HG03196 (cell line): ENCODE measurements around the gene LIN37.

Experiments
- ATAC-seq: cut with Tn5 transposase; IDR thresholded peaks from one replicate; pipeline ENCODE4 v1.9.1; 2021; ENCODE audit not compliant: unreplicated experiment

LIN37 gene

DNA sequence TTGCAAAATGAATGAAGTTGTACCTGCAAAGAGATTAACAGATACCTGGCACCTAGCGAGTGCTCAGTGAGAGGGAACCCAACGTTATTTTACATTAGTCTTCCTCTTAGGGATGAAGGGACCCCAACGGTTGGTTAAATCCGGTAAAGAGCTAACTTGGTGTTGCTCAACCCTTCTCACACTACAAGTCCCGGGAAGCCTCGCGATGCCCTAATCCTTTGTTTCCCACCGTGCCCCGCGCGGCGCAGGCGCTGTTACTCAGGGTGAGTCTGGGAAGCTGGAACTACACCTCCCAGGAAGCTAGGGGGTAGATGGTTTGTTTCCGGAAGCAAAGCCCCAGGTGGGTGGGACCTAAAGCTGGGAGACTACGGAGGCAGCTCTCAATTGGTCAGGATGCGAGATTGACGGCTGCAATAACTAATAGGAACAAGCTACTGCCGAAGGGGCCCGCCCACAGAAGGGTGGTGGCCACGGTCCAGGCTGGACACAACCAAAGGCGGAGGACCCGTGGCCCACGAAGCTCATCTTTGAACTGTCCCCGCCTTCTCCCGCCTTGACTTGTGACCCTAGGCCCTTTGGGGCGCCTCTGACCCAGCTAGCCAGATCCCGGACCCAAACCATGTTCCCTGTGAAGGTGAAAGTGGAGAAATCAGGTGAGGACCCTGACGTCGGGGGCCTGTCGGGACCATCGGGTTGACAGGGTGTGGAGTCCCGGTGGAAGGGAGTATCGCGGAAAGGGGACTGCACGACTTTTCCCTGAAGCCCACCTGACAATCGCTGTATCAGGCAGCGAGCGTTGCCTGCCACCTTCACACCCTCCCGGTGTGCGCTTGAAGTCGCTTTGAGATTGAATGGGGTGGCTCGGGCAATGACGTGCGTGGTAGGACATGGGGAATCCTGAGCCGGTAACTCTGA, at the start of gene LIN37:
TSS of gene LIN37 (plus strand) at position 471 of the 915 bp plus-strand sequence. CDS start at position 620, 149 bp downstream.
- peak; percentile 60 for ATAC-seq

GRCh38 chr19:35702223-35703012, 46.0 kb upstream of the LIN37 start:
- peak; percentile 94 for ATAC-seq

- no peak for ATAC-seq
Measured at GRCh38 chr19:35703343-35703742, 45.0 kb upstream of the LIN37 start.

DNA sequence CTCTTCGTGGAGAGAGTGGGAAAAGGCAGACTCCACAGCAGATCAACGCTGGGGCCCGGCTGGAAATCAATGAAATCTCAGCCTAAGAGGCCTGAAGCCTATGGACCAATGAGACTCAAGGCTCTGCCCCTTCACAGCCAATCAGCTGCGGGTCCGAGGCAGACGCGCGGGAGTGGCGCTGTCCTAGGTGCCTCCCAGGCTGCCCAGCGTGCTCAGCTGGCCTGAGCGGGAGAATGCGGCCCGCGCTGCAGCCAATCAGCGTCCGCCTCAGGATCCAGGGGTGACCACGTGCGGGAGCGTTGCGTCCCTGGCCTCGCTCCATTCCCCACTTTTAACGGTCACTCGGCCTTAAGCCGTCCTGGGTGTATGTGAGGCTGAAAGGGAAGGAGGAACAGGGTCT, 44.2 kb upstream of the LIN37 start, which contains the start of gene ZBTB32:
TSS of gene ZBTB32 (plus strand) at position 341 of the 400 bp plus-strand sequence. CDS start 10,069 bp downstream, outside the sequence.
- ATAC-seq = no peak

- no peak for ATAC-seq
Measured at GRCh38 chr19:35708391-35708790, 40.0 kb upstream of the LIN37 start.

GRCh38 chr19:35710784-35711723, 37.3 kb upstream of the LIN37 start:
- ATAC-seq = peak; percentile 28

GRCh38 chr19:35712567-35713505, 35.5 kb upstream of the LIN37 start:
- no peak for ATAC-seq

GRCh38 chr19:35713506-35713850, 34.9 kb upstream of the LIN37 start:
- ATAC-seq = no peak

DNA sequence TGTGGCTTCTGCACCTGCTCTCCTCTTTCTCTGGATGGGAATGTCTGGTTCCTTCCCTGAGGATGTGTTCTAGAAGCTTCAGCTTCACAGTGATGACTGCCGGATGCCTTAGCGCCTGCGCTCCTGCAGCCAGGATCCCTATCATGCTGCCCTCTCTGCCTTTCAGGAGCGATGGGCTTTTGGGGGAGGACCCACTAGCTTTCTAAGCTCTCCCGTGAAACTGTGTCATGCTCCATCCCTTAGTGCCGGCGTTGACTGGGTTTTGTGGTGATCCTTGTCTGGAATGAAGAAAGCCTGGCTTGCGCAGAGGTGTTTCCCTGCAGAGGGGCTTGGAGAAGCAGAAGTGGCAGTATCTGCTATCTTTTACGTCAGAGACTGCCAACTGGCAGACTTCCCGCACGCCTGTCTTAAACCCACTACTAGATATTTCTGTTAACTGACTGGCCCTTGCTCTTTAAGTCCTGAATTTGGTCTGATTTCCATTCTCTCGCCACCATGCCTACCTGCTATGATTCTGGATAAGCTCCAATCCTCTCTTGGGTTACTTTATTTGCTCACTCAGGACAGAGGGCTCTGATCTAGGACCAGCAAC, 34.4 kb upstream of the LIN37 start:
- ATAC-seq = no peak

DNA sequence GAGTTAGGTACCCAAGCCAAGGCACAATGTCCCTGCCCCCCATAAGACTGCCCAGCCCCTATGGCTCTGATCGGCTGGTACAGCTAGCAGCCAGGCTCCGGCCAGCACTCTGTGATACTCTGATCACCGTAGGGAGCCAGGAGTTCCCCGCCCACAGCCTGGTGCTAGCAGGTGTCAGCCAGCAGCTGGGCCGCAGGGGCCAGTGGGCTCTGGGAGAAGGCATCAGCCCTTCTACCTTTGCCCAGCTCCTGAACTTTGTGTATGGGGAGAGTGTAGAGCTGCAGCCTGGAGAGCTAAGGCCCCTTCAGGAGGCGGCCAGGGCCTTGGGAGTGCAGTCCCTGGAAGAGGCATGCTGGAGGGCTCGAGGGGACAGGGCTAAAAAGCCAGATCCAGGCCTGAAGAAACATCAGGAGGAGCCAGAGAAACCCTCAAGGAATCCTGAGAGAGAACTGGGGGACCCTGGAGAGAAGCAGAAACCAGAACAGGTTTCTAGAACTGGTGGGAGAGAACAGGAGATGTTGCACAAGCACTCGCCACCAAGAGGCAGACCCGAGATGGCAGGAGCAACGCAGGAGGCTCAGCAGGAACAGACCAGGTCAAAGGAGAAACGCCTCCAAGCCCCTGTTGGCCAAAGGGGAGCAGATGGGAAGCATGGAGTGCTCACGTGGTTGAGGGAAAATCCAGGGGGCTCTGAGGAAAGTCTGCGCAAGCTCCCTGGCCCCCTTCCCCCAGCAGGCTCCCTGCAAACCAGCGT, 33.6 kb upstream of the LIN37 start:
- no peak for ATAC-seq

- ATAC-seq = no peak
Measured at GRCh38 chr19:35715355-35715809, 33.0 kb upstream of the LIN37 start.

- ATAC-seq = no peak
Measured at GRCh38 chr19:35715981-35716800, 32.2 kb upstream of the LIN37 start.

DNA sequence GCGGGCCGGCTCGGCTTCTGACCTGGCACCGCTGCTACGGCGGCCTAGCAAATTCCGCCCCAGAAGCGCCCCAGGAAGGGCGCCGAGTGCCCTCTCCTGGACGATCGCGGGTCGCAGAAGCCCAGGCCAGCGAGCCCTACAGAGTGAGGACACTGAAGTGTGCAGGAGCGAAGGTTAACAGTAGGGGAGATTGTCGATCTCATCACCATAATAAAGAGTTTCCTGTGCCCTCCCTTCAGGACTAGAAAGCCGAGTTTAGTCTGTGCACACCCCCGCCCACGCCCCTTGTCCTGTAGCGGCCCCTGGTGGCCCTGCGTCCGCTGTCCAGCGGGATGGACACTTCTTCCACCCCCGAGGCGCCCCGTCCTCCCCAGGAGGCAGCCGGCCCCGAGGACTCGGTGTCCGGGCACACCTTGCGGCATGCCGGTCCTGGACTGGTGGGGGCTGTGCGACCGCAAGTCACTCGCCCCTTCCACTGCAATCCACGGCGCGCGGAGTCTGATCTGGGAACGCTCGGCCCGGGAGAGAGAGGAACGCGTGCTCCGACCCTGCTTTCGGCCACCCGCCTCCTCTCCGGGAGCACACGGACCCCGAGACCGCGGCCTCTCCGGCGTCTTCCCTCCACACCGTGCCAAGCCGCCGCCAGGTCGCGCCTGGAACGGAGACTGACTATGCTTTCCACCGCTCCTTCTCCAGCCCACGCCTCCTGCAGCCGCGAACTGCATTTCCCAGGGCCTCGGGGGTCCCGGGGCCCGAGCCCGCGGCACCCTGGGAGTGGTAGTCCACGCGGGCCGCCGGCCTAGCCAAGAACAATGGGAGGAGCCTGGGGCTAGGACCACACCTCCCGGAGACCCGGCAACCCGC, 31.3 kb upstream of the LIN37 start:
- ATAC-seq = peak; percentile 50

GRCh38 chr19:35717665-35718344, 30.6 kb upstream of the LIN37 start, which contains the start of gene KMT2B:
TSS of gene KMT2B (plus strand) at chr19:35718003. CDS start at chr19:35718019, 16 bp downstream.
- ATAC-seq = no peak

DNA sequence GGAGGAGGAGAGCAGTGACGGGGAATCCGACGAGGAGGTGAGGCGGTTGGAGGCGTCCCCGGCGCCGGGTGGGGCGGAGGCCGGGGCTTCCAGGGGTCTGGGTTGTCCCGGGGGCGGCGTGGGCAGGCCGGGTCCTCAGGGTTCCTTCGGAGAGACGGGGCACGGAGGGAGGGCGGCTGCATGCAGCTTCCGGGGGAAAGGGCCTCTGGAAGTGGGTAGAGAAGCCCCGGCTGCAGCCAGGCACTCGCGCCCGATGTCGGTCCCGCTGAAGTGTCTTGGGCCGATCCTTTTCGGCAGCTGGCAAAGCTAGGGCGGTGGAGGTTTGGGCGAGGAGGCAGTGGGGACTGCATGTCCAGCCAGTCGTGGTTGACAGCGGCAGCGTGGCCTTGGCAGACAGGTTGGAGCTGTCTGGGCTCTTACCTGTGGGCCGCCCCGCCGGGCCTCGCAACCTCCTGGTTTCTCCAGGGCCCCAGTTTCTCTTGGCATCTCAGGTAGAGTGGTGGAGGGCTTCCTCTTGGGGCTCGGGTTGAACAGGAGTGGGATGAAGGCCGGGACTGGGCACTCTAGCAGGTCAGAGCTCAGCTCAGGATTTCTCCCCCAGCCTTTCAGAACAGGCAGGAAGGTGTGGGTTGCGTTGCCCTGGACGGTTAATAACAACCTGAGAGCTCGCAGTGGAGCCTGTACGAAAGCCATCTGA, 29.9 kb upstream of the LIN37 start:
- ATAC-seq = no peak
